B cell (primary cell): ENCODE results near the gene SEZ6L. TPM values are rescaled to one million over a fixed set of nuclear protein-coding genes. Genes with fewer than 3 reads are reported as not detected.

Source experiments
- ATAC-seq: fragments of 200-7000 bp; cut with Tn5 transposase; one replicate; pipeline ENCODE4 v1.10.0; 2021; ENCODE audit warnings: low read depth, mild to moderate bottlenecking, moderate number of reproducible peaks, moderate library complexity
- CTCF ChIA-PET: fragments of 350-600 bp; sonication (Branson Sonifier 250); formaldehyde crosslinking; loops from one replicate; lab custom pipeline; 2021; ENCODE audit warnings: antibody characterized with exemption, inconsistent platforms; lab: Charles Lee
- POLR2A ChIA-PET: fragments of 350-600 bp; sonication (Branson Sonifier 250); formaldehyde crosslinking; loops from one replicate; lab custom pipeline; 2021; ENCODE audit warnings: antibody characterized with exemption; lab: Charles Lee
- DNase-seq: peaks from one replicate; pipeline ENCODE4 v3.0.0; 2013
- H2AFZ ChIP-seq: 2 replicates; pipeline ENCODE4 v1.6.1; 2012; ENCODE audit warnings: mild to moderate bottlenecking, low read depth, low read length; ENCODE audit not compliant: insufficient read depth, poor library complexity, severe bottlenecking
- H3K27ac ChIP-seq, 2 donors: 1 replicate in 1 of 2; 2 replicates in 1 of 2; pipeline ENCODE4 v1.5.1; 2012 to 2013; ENCODE audit warnings: low read length in 2 of 2, mild to moderate bottlenecking in 2 of 2, moderate library complexity in 1 of 2
- H3K27me3 ChIP-seq, 4 experiments: fragments of 200-600 bp in 1 of 4; sonication (generic) in 1 of 4; replicated peaks in 1 of 4; 1 replicate in 2 of 4; 2 replicates in 2 of 4; pipeline versions ENCODE4 v1.6.1 to v1.7.0; 2013 to 2016; ENCODE audit warnings: low read length in 3 of 4, mild to moderate bottlenecking in 2 of 4, mixed read lengths in 1 of 4, moderate library complexity in 1 of 4; ENCODE audit not compliant: insufficient read depth in 4 of 4, control insufficient read depth in 3 of 4; ENCODE audit errors: control extremely low read depth in 1 of 4
- H3K36me3 ChIP-seq, 2 experiments: replicated peaks in 1 of 2; 1 replicate in 1 of 2; 2 replicates in 1 of 2; pipeline versions ENCODE4 v1.6.1 to v1.7.1; 2013; ENCODE audit warnings: low read length in 1 of 2; ENCODE audit not compliant: insufficient read depth in 2 of 2, control insufficient read depth in 1 of 2; ENCODE audit errors: control extremely low read depth in 1 of 2, extremely low read depth in 1 of 2
- H3K4me1 ChIP-seq, 2 donors: fragments of 200-600 bp in 1 of 2; sonication (generic) in 1 of 2; 1 replicate in 1 of 2; 2 replicates in 1 of 2; pipeline versions ENCODE4 v1.5.1 to v1.6.1; 2013 to 2017; ENCODE audit warnings: low read length in 2 of 2; ENCODE audit not compliant: control insufficient read depth in 2 of 2, insufficient read depth in 2 of 2
- H3K4me2 ChIP-seq: replicated peaks from 2 replicates; pipeline ENCODE3; 2012; ENCODE audit warnings: mild to moderate bottlenecking, low read depth, low read length; ENCODE audit not compliant: poor library complexity, severe bottlenecking
- H3K4me3 ChIP-seq, 5 experiments: fragments of 200-600 bp in 1 of 5; sonication (generic) in 1 of 5; 1 replicate in 3 of 5; 2 replicates in 2 of 5; pipeline versions ENCODE4 v1.5.1 to v1.7.0; 2011 to 2016; ENCODE audit warnings: low read length in 4 of 5, mild to moderate bottlenecking in 4 of 5, low read depth in 2 of 5, control low read depth in 1 of 5, moderate library complexity in 1 of 5; ENCODE audit not compliant: insufficient read depth in 1 of 5; ENCODE audit errors: control extremely low read depth in 1 of 5, extremely low read depth in 1 of 5
- H3K79me2 ChIP-seq: fragments of 200-600 bp; sonication (generic); one replicate; pipeline ENCODE4 v1.6.0; 2016; ENCODE audit warnings: low read length; ENCODE audit not compliant: control insufficient read depth, insufficient read depth
- H3K9ac ChIP-seq: fragments of 200-600 bp; sonication (generic); 2 replicates; pipeline ENCODE4 v1.6.1; 2017; ENCODE audit warnings: mild to moderate bottlenecking, low read length, moderate library complexity
- H3K9me3 ChIP-seq, 3 donors: one replicate each; pipeline versions ENCODE4 v1.6.1 to v1.7.1; 2013; ENCODE audit warnings: low read length in 2 of 3; ENCODE audit not compliant: control insufficient read depth in 2 of 3, insufficient read depth in 1 of 3; ENCODE audit errors: control extremely low read depth in 1 of 3
- H4K20me1 ChIP-seq: 2 replicates; pipeline ENCODE4 v1.6.0; 2012; ENCODE audit warnings: mild to moderate bottlenecking, low read length; ENCODE audit not compliant: insufficient read depth, control insufficient read depth, poor library complexity, severe bottlenecking
- H3K27ac Mint-ChIP-seq: one replicate; pipeline ENCODE4 v1.8.0; 2021; ENCODE audit warnings: mixed read lengths
- H3K27me3 Mint-ChIP-seq: one replicate; pipeline ENCODE4 v1.8.0; 2021; ENCODE audit warnings: mixed read lengths
- H3K4me1 Mint-ChIP-seq: one replicate; pipeline ENCODE4 v1.8.0; 2021; ENCODE audit warnings: mixed read lengths
- H3K4me3 Mint-ChIP-seq: one replicate; pipeline ENCODE4 v1.8.0; 2021; ENCODE audit warnings: mixed read lengths
- H3K9me3 Mint-ChIP-seq: one replicate; pipeline ENCODE4 v1.8.0; 2022; ENCODE audit warnings: mixed read lengths; ENCODE audit not compliant: insufficient read depth
- CTCF ChIP-seq: fragments of 200-600 bp; IDR thresholded peaks from one replicate; pipeline ENCODE4 v1.8.0; 2022; ENCODE audit warnings: antibody characterized with exemption, mild to moderate bottlenecking
- EZH2 ChIP-seq: IDR thresholded peaks from 2 replicates; pipeline ENCODE4 v1.6.1; 2012; ENCODE audit warnings: borderline replicate concordance, low read depth, mild to moderate bottlenecking, moderate library complexity, low read length; ENCODE audit not compliant: insufficient read depth, poor library complexity, severe bottlenecking
- WGBS: methylation state at CpG from one replicate; pipeline ENCODE4 v1.1.5; 2013; ENCODE audit warnings: missing lambda C conversion rate; ENCODE audit not compliant: insufficient coverage; 5-methylcytosine and 5-hydroxymethylcytosine counted together
- intact Hi-C: fragments of 100-400 bp; cut with micrococcal nuclease; formaldehyde crosslinking; loops from one replicate; pipeline ENCODE4 v1.10.0; 2022
- polyA plus RNA-seq: library from polyadenylated mRNA; depleted of rRNA; stranded (reverse); fragments of >200 nt; gene quantifications from 2 replicates; pipeline ENCODE4 v1.2.3, GENCODE V29; 2012
- total RNA-seq, 2 donors: library from RNA; stranded (reverse); fragments of 120-200 nt in 1 of 2; gene quantifications; 1 replicate in 1 of 2; 2 replicates in 1 of 2; pipeline versions ENCODE4 v1.2.3 to v1.2.4, GENCODE V29; 2013 to 2022

The SEZ6L gene
- total and polyA plus RNA-seq, 2 donors (not counting 1 experiment from before 2014, with no cell fraction given) = 0.04 TPM; not detected in 1

- Mint-ChIP-seq H3K4me3 (no peak overlapping the region), H3K27ac (no peak overlapping the region), H3K9me3 (no peaks in the 10 kb centered on the region), H3K27me3 (peaks cover 32% of the 10 kb centered on the region), H3K4me1 (no peaks in the 10 kb centered on the region)
- 47% methylated on average over 5 of the region's 7 CpGs for WGBS
- Histone ChIP-seq H3K27ac (no peak overlapping the region), H3K9ac (no peak overlapping the region), H2AFZ (no peak overlapping the region), H3K36me3 (no peaks in the 10 kb centered on the region), H3K27me3 (peaks cover 0 to 12% (median 3%) of the 10 kb centered on the region in 4 experiments), H3K79me2 (no peaks in the 10 kb centered on the region), H4K20me1 (no peaks in the 10 kb centered on the region), H3K4me3 (no peak overlapping the region), H3K4me2 (no peak overlapping the region), H3K4me1 (no peaks in the 10 kb centered on the region), H3K9me3 (no peaks in the 10 kb centered on the region)
- CTCF ChIA-PET = no interaction called here
- POLR2A ChIA-PET = no interaction called here
- ATAC-seq = no peak
- DNase-seq = no peak
- intact Hi-C loops = no loop called here
- no peak for TF ChIP-seq EZH2
- no peak for TF ChIP-seq CTCF
Measured at GRCh38 chr22:26215736-26216135, 46.5 kb downstream of the SEZ6L start.

GRCh38 chr22:26225207-26225606 is 55.9 kb downstream of the SEZ6L start:
- Histone ChIP-seq H3K9me3 (no peaks in the 10 kb centered on the region), H3K4me2 (no peak overlapping the region), H4K20me1 (no peaks in the 10 kb centered on the region), H3K4me1 (no peaks in the 10 kb centered on the region), H3K27me3 (peaks cover 0 to 2% (median 0%) of the 10 kb centered on the region in 4 experiments), H3K9ac (no peak overlapping the region), H3K27ac (no peak overlapping the region), H3K4me3 (no peak overlapping the region), H3K79me2 (no peaks in the 10 kb centered on the region), H2AFZ (no peak overlapping the region), H3K36me3 (no peaks in the 10 kb centered on the region)
- no peak for TF ChIP-seq CTCF
- ATAC-seq (no peak), DNase-seq (no peak)
- ChIA-PET POLR2A (no interaction called here), CTCF (interaction anchor here (0.5 to 0.8 kb wide), 2 partner anchors 32 to 945 kb away, joined by 3 read pairs; no protein-coding TSS in a partner anchor)
- peaks cover 18% of the 10 kb centered on the region for H3K27me3 Mint-ChIP-seq
- intact Hi-C loops = no loop called here
- H3K4me3 Mint-ChIP-seq = no peak overlapping the region
- 87% methylated on average over 5 of the region's 5 CpGs for WGBS
- no peak overlapping the region for H3K27ac Mint-ChIP-seq
- no peaks in the 10 kb centered on the region for H3K9me3 Mint-ChIP-seq
- H3K4me1 Mint-ChIP-seq = no peaks in the 10 kb centered on the region
